ENCODE measurements around the gene PNCK.

GRCh38 chrX:153692611-153693156 lies 19.1 kb upstream of the PNCK start:
- TF ChIP-seq CTCF (IDR thresholded peaks at IDR 0.05) (no peak), EP300 (IDR thresholded peaks at IDR 0.05) (no peak)

Measured in sigmoid colon (tissue), 4 donors.